Measurements from ENCODE around the gene CRYBG1.

Gene CRYBG1

DNA sequence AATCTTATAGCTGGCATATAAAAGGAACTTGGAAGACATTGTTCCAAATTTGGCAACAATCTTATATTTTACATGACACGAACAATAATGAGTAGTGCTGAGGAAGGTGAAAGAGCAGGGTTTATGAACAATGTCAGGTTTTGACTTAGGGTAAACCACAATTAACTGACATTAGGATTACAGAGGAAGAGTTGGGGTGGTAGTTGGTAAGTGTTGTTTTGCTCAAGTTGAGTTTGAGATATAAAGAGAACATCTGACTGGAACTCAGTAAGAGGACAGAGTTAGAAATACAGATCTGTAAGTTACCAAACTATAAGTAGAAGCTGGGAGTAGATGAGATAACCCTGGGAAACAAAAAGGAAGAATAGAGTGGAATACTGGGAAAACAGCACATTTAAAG lies 253.6 kb downstream of the CRYBG1 start:
- no peak for DNase-seq

GRCh38 chr6:106614592-106615257 lies 254.2 kb downstream of the CRYBG1 start:
- no peak for DNase-seq

GRCh38 chr6:106617302-106617701 lies 256.8 kb downstream of the CRYBG1 start:
- no peak for DNase-seq

DNA sequence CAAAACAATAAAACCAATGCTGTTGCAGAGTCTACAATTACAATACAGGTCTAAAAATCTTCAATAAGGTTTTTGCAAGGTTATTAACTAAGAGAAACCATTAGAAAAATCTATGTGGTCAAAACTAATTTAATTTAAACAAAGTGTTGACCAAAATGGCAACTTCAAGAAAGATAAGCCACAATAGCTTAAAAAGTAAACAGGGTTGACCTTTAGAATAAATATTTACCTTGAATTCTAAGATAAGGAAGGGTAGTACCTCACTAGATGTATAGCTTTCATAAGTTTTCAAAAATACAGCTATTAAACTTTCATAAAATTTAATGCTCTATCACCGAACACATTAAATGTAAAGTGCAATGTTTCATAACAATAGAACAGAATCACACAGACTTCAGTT lies 257.3 kb downstream of the CRYBG1 start:
- DNase-seq, result no peak

DNA sequence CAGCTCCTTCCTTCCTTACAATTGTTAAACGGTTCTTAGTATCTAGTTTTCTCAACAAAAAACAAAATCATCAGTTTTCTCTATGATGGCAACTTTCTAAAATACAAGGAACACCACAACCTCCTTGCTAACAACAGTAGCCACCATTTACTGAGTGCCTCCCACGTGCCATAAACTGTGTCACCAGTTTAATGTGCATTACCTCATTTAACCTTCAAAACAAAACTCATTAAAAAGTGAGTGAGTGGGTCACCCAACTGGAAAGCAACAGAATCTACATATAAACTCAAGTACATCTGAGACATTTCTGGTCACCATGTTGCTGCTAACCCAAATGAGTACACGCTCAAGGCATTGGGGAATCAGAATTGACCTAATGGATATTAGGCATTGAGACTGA lies 257.8 kb downstream of the CRYBG1 start:
- no peak for DNase-seq

GRCh38 chr6:106619223-106619622 lies 258.7 kb downstream of the CRYBG1 start:
- no peak for DNase-seq

GRCh38 chr6:106620931-106621672 lies 260.6 kb downstream of the CRYBG1 start:
- DNase-seq, result no peak

All from activated T-cell treated with anti-CD3 and anti-CD28 coated beads, Interleukin-2, amount 50 U/mL, for 1 hour (primary cell).